Astrocyte of the cerebellum (primary cell): Measurements from ENCODE around the gene HIVEP3.

Source experiments
- DNase-seq: peaks from one replicate; pipeline ENCODE4 v3.0.0-alpha.2; 2011; ENCODE audit warnings: low read depth
- H3K4me3 ChIP-seq: 2 replicates; pipeline ENCODE4 v1.5.1; 2011; ENCODE audit warnings: mild to moderate bottlenecking, low read depth, low read length, moderate library complexity
- in situ Hi-C: cut with HindIII; loops from 2 replicates; pipeline ENCODE4 v1.10.0; 2017; ENCODE audit warnings: low sequenced_read_pairs
- TF ChIP-seq, protein P1 (sequence below): IDR thresholded peaks from 2 replicates; pipeline ENCODE4 v1.5.1; 2012; ENCODE audit warnings: low read length, low read depth, moderate library complexity, mild to moderate bottlenecking; ENCODE audit errors: missing control alignments

Gene HIVEP3

DNA sequence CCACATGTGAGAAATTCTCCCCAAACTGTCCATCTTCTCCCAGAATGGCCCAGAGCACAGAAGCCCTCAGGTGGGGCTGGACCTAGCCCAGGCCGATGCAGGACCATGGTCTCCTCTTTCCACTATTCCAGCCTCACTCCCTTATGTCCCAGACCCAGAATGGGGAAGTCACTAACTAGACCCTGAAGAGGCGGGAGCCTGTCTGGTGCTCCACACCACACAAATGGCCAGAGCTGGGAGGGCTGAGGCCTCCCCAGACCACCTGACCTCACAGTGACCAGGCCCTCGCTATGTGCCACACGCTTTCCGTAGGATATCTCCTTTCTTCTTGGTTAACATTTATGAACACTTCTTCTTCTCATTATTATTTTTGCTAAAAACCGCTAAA, 379.3 kb downstream of the HIVEP3 start:
- TF ChIP-seq, protein P1, sequence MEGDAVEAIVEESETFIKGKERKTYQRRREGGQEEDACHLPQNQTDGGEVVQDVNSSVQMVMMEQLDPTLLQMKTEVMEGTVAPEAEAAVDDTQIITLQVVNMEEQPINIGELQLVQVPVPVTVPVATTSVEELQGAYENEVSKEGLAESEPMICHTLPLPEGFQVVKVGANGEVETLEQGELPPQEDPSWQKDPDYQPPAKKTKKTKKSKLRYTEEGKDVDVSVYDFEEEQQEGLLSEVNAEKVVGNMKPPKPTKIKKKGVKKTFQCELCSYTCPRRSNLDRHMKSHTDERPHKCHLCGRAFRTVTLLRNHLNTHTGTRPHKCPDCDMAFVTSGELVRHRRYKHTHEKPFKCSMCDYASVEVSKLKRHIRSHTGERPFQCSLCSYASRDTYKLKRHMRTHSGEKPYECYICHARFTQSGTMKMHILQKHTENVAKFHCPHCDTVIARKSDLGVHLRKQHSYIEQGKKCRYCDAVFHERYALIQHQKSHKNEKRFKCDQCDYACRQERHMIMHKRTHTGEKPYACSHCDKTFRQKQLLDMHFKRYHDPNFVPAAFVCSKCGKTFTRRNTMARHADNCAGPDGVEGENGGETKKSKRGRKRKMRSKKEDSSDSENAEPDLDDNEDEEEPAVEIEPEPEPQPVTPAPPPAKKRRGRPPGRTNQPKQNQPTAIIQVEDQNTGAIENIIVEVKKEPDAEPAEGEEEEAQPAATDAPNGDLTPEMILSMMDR, result no peak
- in situ Hi-C loops, result no loop called here

DNA sequence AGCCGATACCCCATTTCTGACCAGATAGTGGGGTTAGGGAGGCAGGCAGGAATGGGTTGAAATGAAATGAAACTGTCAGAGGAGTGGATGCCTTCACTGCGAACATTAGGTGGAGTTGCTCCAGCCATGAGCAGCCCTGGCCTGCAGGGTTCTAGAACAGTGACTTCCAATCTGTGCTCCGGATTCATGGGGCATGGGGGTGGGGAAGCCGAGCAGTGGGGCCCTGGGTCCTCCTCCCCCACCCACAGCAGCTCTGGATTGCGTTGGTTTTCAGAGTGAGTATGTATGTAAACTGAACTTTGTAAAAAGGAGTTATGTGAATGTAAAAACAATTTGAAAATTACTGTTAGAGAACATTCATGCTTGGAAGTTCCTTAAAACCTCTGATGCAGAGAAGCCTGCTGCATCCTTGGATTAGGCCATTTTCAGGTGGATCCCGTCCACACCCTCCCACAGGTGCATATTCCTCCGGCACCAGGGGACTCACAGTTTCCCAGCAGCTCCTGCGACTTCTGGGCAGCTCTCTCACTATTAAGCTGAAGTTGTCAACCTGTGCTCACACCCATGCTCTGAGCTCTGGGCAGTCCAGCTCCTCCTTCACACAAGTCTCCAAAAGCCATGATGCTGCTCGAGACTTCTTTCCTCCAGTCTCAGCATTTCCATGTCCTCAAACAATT, 379.8 kb downstream of the HIVEP3 start:
- DNase-seq, result no peak
- TF ChIP-seq, protein P1, result no peak
- in situ Hi-C loops, result no loop called here
- no peak overlapping the region for H3K4me3 ChIP-seq

More for the DNA sequence above, 379.3 kb downstream of the HIVEP3 start:
- no peak for DNase-seq
- no peak overlapping the region for H3K4me3 ChIP-seq

DNA sequence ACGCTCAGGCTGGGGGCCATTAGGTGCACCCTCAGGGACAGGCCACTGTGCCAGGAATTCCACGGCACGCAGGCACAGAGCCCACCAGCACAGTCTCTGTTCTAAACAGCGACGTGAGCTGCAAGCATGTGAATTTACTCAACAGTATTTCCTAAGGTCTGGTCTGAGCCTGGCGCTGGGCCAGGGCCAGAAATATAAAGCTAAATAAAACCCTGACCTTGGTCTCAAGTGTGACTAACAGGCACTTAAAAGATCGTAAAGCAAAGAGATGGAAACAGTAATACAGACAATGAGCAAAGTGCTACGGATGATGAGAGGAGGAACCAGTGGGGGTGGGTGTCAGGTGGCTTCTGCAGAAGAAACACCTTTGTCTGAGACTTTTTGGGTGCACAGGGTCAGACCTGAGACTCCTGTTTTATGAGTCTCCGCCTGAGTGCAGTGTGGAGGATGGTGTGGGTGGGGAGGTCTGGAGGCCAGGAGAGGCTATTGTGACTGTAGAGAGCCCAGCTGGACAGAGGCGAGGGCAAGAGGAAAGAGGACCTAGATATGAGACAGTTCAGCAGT, 380.9 kb downstream of the HIVEP3 start:
- peak; percentile 42 for DNase-seq
- in situ Hi-C loops, result no loop called here
- TF ChIP-seq, protein P1, result no peak
- no peak overlapping the region for H3K4me3 ChIP-seq

DNA sequence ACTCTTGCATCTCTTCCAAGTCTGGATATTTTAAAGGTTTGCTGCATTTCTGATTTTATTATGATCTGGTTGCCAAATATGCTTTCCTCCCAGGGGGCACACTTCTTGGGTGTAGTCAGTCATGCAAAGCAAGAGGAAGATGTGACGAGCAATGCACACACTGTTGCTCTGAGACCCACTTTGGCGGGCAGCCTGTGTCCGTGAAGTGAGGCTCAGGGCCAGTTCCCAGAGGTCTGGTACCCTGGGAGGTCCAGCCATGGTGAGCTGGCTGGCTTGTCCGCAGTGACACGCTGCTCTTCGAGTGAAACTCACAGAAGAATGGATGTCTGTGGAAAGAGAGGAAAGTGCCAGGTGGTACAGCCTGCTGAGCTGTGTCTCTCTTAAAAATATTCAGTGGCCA, 381.5 kb downstream of the HIVEP3 start:
- TF ChIP-seq, protein P1, result no peak
- no peak overlapping the region for H3K4me3 ChIP-seq
- peak; percentile 9 for DNase-seq
- in situ Hi-C loops, result no loop called here

DNA sequence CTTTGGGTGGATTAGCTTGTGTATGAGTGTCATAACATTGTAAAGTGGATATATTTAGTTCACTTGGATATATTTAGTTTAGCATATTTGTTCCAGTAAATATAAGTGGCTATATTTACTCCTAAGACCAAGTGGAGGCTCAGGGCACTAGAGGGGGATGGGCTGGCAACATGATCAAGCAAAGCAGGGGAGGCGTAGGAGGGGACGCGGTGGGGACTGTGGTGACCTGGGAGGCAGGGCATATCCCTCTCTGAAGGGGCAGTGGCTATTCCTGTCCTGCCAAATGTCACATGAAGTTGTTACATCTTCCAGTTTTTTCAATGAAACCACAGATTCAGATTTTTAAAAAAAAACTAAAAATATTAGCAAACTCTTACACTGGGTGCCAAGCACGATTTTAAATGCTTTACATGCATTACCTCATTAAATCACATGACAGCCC, 382.3 kb downstream of the HIVEP3 start:
- TF ChIP-seq, protein P1, result no peak
- no peak overlapping the region for H3K4me3 ChIP-seq
- no peak for DNase-seq
- in situ Hi-C loops, result no loop called here

DNA sequence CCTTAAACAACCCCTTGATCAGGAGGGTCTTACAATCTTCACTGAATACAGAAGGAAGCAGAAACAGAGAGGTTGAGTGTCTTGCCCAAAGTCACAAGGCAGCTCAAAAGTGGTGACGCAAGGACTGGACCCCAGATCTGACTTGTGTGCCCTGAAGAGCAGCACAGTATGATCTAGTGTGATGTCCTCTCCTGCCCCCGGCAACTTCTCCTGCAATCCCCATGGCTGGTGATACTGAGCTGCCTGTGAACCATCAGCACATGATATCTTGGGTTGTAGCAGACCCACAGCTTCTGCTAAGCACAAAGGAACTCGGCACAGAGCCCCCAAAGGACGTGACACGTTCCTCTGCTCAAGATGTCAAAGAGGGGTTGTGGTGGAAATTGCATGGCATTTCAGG, 383.0 kb downstream of the HIVEP3 start:
- in situ Hi-C loops, result no loop called here
- no peak for DNase-seq
- TF ChIP-seq, protein P1, result no peak
- H3K4me3 ChIP-seq, result no peak overlapping the region
